AG04449 (cell line): Measurements from ENCODE around the gene PPP1R12C.

Source experiments
- CTCF ChIA-PET: fragments of 350-600 bp; formaldehyde crosslinking; extraction: SDS; loops from one replicate; lab custom pipeline; 2021; ENCODE audit warnings: antibody characterized with exemption; lab: Yijun Ruan, JAX
- POLR2A ChIA-PET: fragments of 400-600, 350-600 bp; formaldehyde crosslinking; extraction: SDS; loops from one replicate; lab custom pipeline; 2020; ENCODE audit warnings: antibody characterized with exemption, inconsistent platforms; lab: Yijun Ruan, JAX
- DNase-seq: peaks from one replicate; pipeline ENCODE4 v3.0.0-alpha.2; 2010; ENCODE audit warnings: low read depth, low spot score
- H3K4me3 ChIP-seq: 2 replicates; pipeline ENCODE4 v1.5.1; 2011; ENCODE audit warnings: low read depth, mild to moderate bottlenecking, control low read depth, low read length
- CTCF ChIP-seq: IDR thresholded peaks from one replicate; pipeline ENCODE4 v1.5.1; 2011; ENCODE audit warnings: mild to moderate bottlenecking, moderate library complexity, low read length, control low read depth, inconsistent platforms; ENCODE audit not compliant: insufficient read depth; ENCODE audit errors: missing control alignments

The PPP1R12C gene

GRCh38 chr19:55077106-55077505 lies 40.3 kb downstream of the PPP1R12C start:
- POLR2A ChIA-PET, result no interaction called here
- CTCF ChIA-PET, result interaction anchor here (1.4 kb wide), 1 partner anchor 11 kb away, joined by 3 read pairs; no protein-coding TSS in a partner anchor

DNA sequence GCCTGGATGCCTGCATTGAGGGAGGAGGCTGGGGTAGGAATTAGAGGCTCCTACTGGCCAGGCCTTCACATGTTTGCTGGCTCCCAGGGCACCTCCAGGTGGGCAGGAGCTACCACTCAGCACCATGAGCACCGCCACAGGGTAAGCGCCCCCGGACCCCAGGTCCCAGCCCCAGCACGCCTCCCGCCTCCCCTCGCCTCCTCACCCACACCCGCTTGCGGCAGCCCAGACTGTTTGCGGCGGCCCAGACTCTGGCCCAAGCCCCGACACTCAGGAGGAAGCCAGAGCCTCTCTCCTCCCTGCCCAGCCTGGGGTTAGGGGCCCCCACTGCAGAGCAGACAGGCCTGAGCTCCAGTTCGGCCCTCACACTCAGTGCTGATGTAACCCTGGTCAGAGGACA lies 41.1 kb downstream of the PPP1R12C start:
- H3K4me3 ChIP-seq, result no peak overlapping the region
- POLR2A ChIA-PET, result no interaction called here

More at GRCh38 chr19:55077106-55077505, 40.3 kb downstream of the PPP1R12C start:
- no peak for TF ChIP-seq CTCF
- no peak for DNase-seq
- no peak overlapping the region for H3K4me3 ChIP-seq

GRCh38 chr19:55075371-55075998 lies 42.0 kb downstream of the PPP1R12C start, which contains the start of gene EPS8L1:
Gene EPS8L1, plus strand, starts transcription at chr19:55075869. Its CDS starts 576 bp downstream, at chr19:55076445.
- POLR2A ChIA-PET, result no interaction called here
- TF ChIP-seq CTCF, result no peak

More for the DNA sequence above, 41.1 kb downstream of the PPP1R12C start:
- CTCF ChIA-PET, result interaction anchor here (1.4 to 5.0 kb wide), 2 partner anchors 12 kb away, joined by 3 to 20 read pairs; no protein-coding TSS in a partner anchor
- no peak for TF ChIP-seq CTCF
- DNase-seq, result no peak

GRCh38 chr19:55071913-55072312 lies 45.5 kb downstream of the PPP1R12C start:
- CTCF ChIA-PET, result interaction anchor here (5.0 kb wide), 1 partner anchor 17 kb away, joined by 20 read pairs; no protein-coding TSS in a partner anchor

More at GRCh38 chr19:55075371-55075998, 42.0 kb downstream of the PPP1R12C start, which contains the start of gene EPS8L1:
- no peak for DNase-seq
- H3K4me3 ChIP-seq, result no peak within 1 kb of the TSS
- CTCF ChIA-PET, result interaction anchor here (5.0 kb wide), 1 partner anchor 13 kb away, joined by 20 read pairs; no protein-coding TSS in a partner anchor

DNA sequence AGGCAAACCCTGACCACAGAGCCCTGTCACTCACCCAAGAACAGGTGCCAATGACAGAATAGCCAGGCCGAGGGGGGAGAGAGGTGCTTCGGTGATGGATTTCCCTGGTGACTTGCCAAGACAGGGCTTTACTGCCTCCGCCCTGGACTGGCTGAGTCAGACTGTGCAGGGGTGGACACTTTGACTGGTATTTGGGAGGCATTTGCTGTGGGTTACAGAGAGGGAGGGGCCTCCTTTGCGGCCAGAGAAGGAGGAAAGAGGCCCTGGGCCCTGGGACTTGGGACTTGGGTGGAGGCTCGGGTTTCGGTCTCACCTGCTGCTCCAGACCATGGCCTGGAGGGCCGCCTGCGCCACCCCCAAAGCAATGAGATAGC lies 46.3 kb downstream of the PPP1R12C start:
- POLR2A ChIA-PET, result no interaction called here
- TF ChIP-seq CTCF, result no peak
- no peak overlapping the region for H3K4me3 ChIP-seq
- DNase-seq, result no peak
- CTCF ChIA-PET, result interaction anchor here (2.7 to 5.0 kb wide), 2 partner anchors 17 to 18 kb away, joined by 9 to 20 read pairs; no protein-coding TSS in a partner anchor

More at GRCh38 chr19:55071913-55072312, 45.5 kb downstream of the PPP1R12C start:
- no peak for TF ChIP-seq CTCF
- POLR2A ChIA-PET, result no interaction called here
- H3K4me3 ChIP-seq, result no peak overlapping the region
- no peak for DNase-seq

- ChIA-PET POLR2A (no interaction called here), CTCF (interaction anchor here (2.7 kb wide), 1 partner anchor 17 kb away, joined by 9 read pairs; no protein-coding TSS in a partner anchor)
- no peak for DNase-seq
- TF ChIP-seq CTCF, result no peak
- H3K4me3 ChIP-seq, result no peak overlapping the region
Measured at GRCh38 chr19:55070466-55071128, 46.8 kb downstream of the PPP1R12C start.
